Osteoblast (primary cell): ENCODE results near the gene ADRA2A. TPM values are rescaled to one million over a fixed set of nuclear protein-coding genes. Genes with fewer than 3 reads are reported as not detected.

Experiments used
- DNase-seq: peaks from one replicate; pipeline ENCODE4 v3.0.0; 2011; ENCODE audit warnings: low spot score, mixed read lengths; ENCODE audit not compliant: insufficient read length; ENCODE audit errors: missing footprints
- H2AFZ ChIP-seq: 2 replicates; pipeline ENCODE4 v1.6.0; 2011; ENCODE audit warnings: mild to moderate bottlenecking, low read length
- H3K27ac ChIP-seq: 2 replicates; pipeline ENCODE4 v1.5.1; 2011; ENCODE audit warnings: mild to moderate bottlenecking, low read depth, low read length, moderate library complexity
- H3K27me3 ChIP-seq: 2 replicates; pipeline ENCODE4 v1.6.0; 2012; ENCODE audit warnings: mild to moderate bottlenecking, control low read depth, inconsistent platforms, low read length, moderate library complexity; ENCODE audit not compliant: insufficient read depth
- H3K36me3 ChIP-seq: 2 replicates; pipeline ENCODE4 v1.5.1; 2011; ENCODE audit warnings: mild to moderate bottlenecking, low read length, control low read depth, moderate library complexity; ENCODE audit not compliant: insufficient read depth
- H3K4me1 ChIP-seq: 2 replicates; pipeline ENCODE4 v1.5.1; 2011; ENCODE audit warnings: mild to moderate bottlenecking, low read length, control low read depth, moderate library complexity; ENCODE audit not compliant: insufficient read depth
- H3K4me2 ChIP-seq: 2 replicates; pipeline ENCODE4 v1.6.0; 2011; ENCODE audit warnings: mild to moderate bottlenecking, low read length; ENCODE audit not compliant: insufficient read depth
- H3K4me3 ChIP-seq: fragments of 200-600 bp; sonication (generic); 3 replicates; pipeline ENCODE4 v1.5.1; 2012; ENCODE audit warnings: mild to moderate bottlenecking, low read length, inconsistent platforms; ENCODE audit not compliant: insufficient read depth
- H3K79me2 ChIP-seq: 2 replicates; pipeline ENCODE4 v1.6.0; 2012; ENCODE audit warnings: mild to moderate bottlenecking, low read length, control low read depth, inconsistent platforms; ENCODE audit not compliant: insufficient read depth
- H3K9me3 ChIP-seq: 2 replicates; pipeline ENCODE4 v1.5.1; 2011; ENCODE audit warnings: low read depth, low read length, control low read depth
- H4K20me1 ChIP-seq: 2 replicates; pipeline ENCODE4 v1.6.0; 2012; ENCODE audit warnings: mild to moderate bottlenecking, low read length, control low read depth; ENCODE audit not compliant: insufficient read depth
- total RNA-seq: library from RNA; depleted of rRNA; stranded (reverse); fragments of >200 nt; gene quantifications from 2 replicates; pipeline ENCODE4 v1.2.3, GENCODE V29; 2012
- TF ChIP-seq, protein P1 (sequence below): IDR thresholded peaks from 2 replicates; pipeline ENCODE4 v1.5.1; 2011; ENCODE audit warnings: mild to moderate bottlenecking, low read depth, low read length, moderate library complexity; ENCODE audit errors: extremely low read depth

The ADRA2A gene
- total RNA-seq, 1 donor: 0.72 TPM

DNA sequence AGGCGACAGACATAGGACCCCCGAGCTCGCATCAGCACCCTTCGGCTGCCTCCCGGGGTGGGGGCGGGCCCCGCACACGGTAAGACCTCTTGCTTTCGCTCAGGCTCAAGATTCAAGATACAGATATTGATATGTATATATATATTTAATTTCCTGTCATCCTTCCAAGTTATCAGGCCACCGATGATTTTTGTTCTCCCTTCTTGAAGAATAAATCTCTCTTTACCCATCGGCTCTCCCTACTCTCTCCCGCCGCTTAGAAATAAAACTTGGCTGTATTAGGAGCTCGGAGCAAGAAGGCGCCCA lies 603 bp downstream of the ADRA2A start:
- no peaks in the 10 kb centered on the region for H4K20me1 ChIP-seq
- DNase-seq: peak; percentile 83
- H3K36me3 ChIP-seq: no peaks in the 10 kb centered on the region
- TF ChIP-seq, protein P1, sequence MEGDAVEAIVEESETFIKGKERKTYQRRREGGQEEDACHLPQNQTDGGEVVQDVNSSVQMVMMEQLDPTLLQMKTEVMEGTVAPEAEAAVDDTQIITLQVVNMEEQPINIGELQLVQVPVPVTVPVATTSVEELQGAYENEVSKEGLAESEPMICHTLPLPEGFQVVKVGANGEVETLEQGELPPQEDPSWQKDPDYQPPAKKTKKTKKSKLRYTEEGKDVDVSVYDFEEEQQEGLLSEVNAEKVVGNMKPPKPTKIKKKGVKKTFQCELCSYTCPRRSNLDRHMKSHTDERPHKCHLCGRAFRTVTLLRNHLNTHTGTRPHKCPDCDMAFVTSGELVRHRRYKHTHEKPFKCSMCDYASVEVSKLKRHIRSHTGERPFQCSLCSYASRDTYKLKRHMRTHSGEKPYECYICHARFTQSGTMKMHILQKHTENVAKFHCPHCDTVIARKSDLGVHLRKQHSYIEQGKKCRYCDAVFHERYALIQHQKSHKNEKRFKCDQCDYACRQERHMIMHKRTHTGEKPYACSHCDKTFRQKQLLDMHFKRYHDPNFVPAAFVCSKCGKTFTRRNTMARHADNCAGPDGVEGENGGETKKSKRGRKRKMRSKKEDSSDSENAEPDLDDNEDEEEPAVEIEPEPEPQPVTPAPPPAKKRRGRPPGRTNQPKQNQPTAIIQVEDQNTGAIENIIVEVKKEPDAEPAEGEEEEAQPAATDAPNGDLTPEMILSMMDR: no peak
- H3K79me2 ChIP-seq: no peaks in the 10 kb centered on the region
- H3K9me3 ChIP-seq: no peaks in the 10 kb centered on the region
- H3K4me3 ChIP-seq: peak overlapping the region; percentile 66
- H2AFZ ChIP-seq: no peak overlapping the region
- peaks cover 4% of the 10 kb centered on the region for H3K4me1 ChIP-seq
- peaks cover 79% of the 10 kb centered on the region for H3K27me3 ChIP-seq
- no peak overlapping the region for H3K27ac ChIP-seq
- peak overlapping the region; percentile 84 for H3K4me2 ChIP-seq

DNA sequence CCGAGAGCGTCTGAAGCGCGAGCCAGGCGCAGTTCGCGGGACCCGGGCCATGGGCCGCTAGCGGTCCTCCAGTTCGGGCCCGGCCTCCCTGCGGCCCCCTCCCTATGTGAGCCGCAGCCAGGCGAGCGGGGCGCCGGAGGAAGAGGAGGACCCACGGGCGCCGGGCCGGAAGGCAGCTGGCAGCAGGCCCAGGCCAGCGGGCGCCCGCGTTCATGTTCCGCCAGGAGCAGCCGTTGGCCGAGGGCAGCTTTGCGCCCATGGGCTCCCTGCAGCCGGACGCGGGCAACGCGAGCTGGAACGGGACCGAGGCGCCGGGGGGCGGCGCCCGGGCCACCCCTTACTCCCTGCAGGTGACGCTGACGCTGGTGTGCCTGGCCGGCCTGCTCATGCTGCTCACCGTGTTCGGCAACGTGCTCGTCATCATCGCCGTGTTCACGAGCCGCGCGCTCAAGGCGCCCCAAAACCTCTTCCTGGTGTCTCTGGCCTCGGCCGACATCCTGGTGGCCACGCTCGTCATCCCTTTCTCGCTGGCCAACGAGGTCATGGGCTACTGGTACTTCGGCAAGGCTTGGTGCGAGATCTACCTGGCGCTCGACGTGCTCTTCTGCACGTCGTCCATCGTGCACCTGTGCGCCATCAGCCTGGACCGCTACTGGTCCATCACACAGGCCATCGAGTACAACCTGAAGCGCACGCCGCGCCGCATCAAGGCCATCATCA lies 1.1 kb downstream of the ADRA2A start:
- Histone ChIP-seq H3K9me3 (no peaks in the 10 kb centered on the region), H3K27me3 (peaks cover 79% of the 10 kb centered on the region), H4K20me1 (no peaks in the 10 kb centered on the region), H3K4me1 (peaks cover 4% of the 10 kb centered on the region), H3K4me2 (peak overlapping the region; percentile 84), H2AFZ (no peak overlapping the region), H3K27ac (no peak overlapping the region), H3K79me2 (no peaks in the 10 kb centered on the region), H3K36me3 (no peaks in the 10 kb centered on the region), H3K4me3 (peak overlapping the region; percentile 28)
- peak; percentile 88 for DNase-seq
- TF ChIP-seq, protein P1: no peak

DNA sequence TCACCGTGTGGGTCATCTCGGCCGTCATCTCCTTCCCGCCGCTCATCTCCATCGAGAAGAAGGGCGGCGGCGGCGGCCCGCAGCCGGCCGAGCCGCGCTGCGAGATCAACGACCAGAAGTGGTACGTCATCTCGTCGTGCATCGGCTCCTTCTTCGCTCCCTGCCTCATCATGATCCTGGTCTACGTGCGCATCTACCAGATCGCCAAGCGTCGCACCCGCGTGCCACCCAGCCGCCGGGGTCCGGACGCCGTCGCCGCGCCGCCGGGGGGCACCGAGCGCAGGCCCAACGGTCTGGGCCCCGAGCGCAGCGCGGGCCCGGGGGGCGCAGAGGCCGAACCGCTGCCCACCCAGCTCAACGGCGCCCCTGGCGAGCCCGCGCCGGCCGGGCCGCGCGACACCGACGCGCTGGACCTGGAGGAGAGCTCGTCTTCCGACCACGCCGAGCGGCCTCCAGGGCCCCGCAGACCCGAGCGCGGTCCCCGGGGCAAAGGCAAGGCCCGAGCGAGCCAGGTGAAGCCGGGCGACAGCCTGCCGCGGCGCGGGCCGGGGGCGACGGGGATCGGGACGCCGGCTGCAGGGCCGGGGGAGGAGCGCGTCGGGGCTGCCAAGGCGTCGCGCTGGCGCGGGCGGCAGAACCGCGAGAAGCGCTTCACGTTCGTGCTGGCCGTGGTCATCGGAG lies 1.8 kb downstream of the ADRA2A start:
- H3K27me3 ChIP-seq: peaks cover 73% of the 10 kb centered on the region
- no peaks in the 10 kb centered on the region for H3K9me3 ChIP-seq
- H3K4me2 ChIP-seq: peak overlapping the region; percentile 84
- no peak overlapping the region for H3K4me3 ChIP-seq
- no peak overlapping the region for H2AFZ ChIP-seq
- no peak overlapping the region for H3K27ac ChIP-seq
- no peaks in the 10 kb centered on the region for H4K20me1 ChIP-seq
- H3K4me1 ChIP-seq: peaks cover 4% of the 10 kb centered on the region
- no peaks in the 10 kb centered on the region for H3K36me3 ChIP-seq
- TF ChIP-seq, protein P1: no peak
- no peaks in the 10 kb centered on the region for H3K79me2 ChIP-seq
- no peak for DNase-seq

DNA sequence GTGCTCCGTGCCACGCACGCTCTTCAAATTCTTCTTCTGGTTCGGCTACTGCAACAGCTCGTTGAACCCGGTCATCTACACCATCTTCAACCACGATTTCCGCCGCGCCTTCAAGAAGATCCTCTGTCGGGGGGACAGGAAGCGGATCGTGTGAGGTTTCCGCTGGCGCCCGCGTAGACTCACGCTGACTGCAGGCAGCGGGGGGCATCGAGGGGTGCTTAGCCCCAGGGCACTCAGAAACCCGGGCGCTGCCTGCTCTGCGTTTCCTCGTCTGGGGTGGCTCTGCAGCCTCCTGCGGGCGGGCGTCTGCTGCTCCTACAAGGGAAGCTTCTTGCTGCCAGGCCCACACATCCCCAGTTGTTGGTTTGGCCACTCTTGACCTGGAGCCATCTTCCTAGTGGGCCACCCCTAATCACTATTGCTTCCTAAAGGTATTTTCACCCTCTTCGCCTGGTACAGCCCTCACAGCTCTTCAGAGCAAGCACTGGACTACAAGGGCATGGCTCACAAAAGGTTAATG lies 2.5 kb downstream of the ADRA2A start:
- Histone ChIP-seq H3K4me2 (no peak overlapping the region), H3K4me1 (peaks cover 4% of the 10 kb centered on the region), H3K36me3 (no peaks in the 10 kb centered on the region), H2AFZ (no peak overlapping the region), H3K9me3 (no peaks in the 10 kb centered on the region), H4K20me1 (no peaks in the 10 kb centered on the region), H3K79me2 (no peaks in the 10 kb centered on the region), H3K27ac (no peak overlapping the region), H3K27me3 (peaks cover 67% of the 10 kb centered on the region), H3K4me3 (no peak overlapping the region)
- TF ChIP-seq, protein P1: no peak
- DNase-seq: peak; percentile 82
